Muscle layer of duodenum (tissue), 2 donors: ENCODE measurements around the gene KCNT1.

Source experiments
- H3K27ac ChIP-seq: one replicate; pipeline ENCODE4 v1.7.0; 2013; ENCODE audit warnings: mild to moderate bottlenecking, low read length
- H3K27me3 ChIP-seq: one replicate; pipeline ENCODE4 v1.7.0; 2013; ENCODE audit warnings: low read depth, mild to moderate bottlenecking, control low read depth, low read length
- H3K36me3 ChIP-seq, 2 donors: one replicate each; pipeline ENCODE4 v1.7.0; 2013; ENCODE audit warnings: low read length in 2 of 2, control low read depth in 1 of 2, mild to moderate bottlenecking in 1 of 2; ENCODE audit not compliant: insufficient read depth in 2 of 2, control insufficient read depth in 1 of 2
- H3K4me1 ChIP-seq, 2 donors: one replicate each; pipeline ENCODE4 v1.7.0; 2013; ENCODE audit warnings: low read length in 2 of 2, mild to moderate bottlenecking in 2 of 2, control low read depth in 1 of 2, moderate library complexity in 1 of 2; ENCODE audit not compliant: insufficient read depth in 2 of 2, control insufficient read depth in 1 of 2
- H3K4me3 ChIP-seq, 2 donors: one replicate each; pipeline ENCODE4 v1.7.0; 2013; ENCODE audit warnings: low read length in 2 of 2, low read depth in 1 of 2, mild to moderate bottlenecking in 1 of 2
- H3K9me3 ChIP-seq, 2 donors: one replicate each; pipeline ENCODE4 v1.7.0; 2013; ENCODE audit warnings: low read length in 2 of 2, control low read depth in 1 of 2, mild to moderate bottlenecking in 1 of 2; ENCODE audit not compliant: control insufficient read depth in 1 of 2
- donor health status: healthy.

KCNT1 gene

DNA sequence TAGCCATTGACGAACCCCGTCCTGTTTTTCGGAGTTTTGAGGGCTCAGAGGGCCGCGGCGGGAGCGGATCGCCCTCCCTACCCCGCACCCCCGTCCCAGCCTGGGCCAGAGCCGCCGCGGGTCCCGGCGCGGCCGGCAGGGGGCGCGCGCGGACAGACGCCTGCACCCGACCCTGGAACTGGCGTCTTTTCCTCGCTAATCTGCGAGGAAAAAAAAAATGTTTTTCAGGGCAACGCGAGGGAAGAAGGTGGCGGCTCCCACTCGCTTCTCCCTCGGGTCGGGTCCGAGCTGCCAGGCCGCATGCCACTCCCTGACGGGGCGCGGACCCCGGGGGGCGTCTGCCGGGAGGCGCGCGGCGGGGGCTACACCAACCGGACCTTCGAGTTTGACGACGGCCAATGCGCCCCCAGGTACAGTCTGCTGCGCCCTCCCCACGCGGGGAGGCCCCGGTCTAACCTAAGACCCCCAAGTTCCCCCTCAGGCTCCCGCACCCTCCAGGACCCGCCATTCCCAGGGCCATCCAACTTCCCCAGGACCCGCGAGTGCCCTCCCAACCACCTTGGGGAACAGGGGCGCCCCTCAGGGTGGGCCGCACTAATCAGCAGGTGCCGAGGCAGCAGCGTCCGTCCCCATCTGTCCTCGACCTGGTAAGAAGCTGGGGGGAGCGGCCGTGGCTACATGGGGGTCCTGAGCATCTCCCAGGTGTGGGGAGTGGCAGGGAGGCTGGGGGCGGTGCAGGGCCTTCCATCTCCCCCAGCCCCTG, at the start of gene KCNT1:
TSS of gene KCNT1 (plus strand) at position 227 of the 763 bp plus-strand sequence. CDS start at position 301, 74 bp downstream.
- no peak within 1 kb of the TSS for H3K27ac ChIP-seq
- H3K27me3 ChIP-seq, result peaks cover 5% of the 10 kb centered on the region
- H3K36me3 ChIP-seq, result no peaks in the 10 kb centered on the region
- H3K4me3 ChIP-seq, result peak within 1 kb of the TSS in 1 of 2 donors; percentile 6
- H3K4me1 ChIP-seq, result peaks cover 0 to 10% of the 10 kb centered on the region in 2 donors
- H3K9me3 ChIP-seq, result no peaks in the 10 kb centered on the region

GRCh38 chr9:135655317-135655716, 46.7 kb upstream of the KCNT1 start:
- Histone ChIP-seq H3K27ac (no peak overlapping the region), H3K36me3 (no peaks in the 10 kb centered on the region), H3K4me3 (no peak overlapping the region), H3K9me3 (peaks cover 0 to 3% of the 10 kb centered on the region in 2 donors), H3K27me3 (no peaks in the 10 kb centered on the region), H3K4me1 (no peaks in the 10 kb centered on the region)

- Histone ChIP-seq H3K4me3 (no peak overlapping the region), H3K4me1 (no peaks in the 10 kb centered on the region), H3K36me3 (no peaks in the 10 kb centered on the region), H3K27me3 (no peaks in the 10 kb centered on the region), H3K27ac (no peak overlapping the region), H3K9me3 (no peaks in the 10 kb centered on the region)
These were observed 44.6 kb upstream of the KCNT1 start for GRCh38 chr9:135657416-135657815.

DNA sequence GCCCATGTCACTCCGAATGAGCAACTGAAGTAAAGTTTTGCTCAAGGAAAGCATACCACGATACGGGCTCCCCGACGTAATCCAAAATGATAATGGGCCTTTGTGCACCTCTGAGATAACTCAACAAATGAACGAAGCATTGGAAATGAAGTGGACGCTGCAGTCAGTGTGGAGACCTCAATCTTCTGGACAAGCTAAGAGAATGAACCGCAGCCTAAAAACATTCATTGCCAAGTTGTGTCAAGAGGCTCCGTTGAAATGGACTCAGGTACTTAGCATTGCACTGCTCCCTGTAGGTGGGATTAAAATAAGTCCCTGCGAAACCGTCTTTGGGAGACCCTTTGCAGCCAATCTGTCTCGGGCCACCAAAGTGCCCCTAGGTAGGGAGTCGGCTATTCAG, 42.7 kb upstream of the KCNT1 start:
- H3K9me3 ChIP-seq, result no peaks in the 10 kb centered on the region
- H3K4me3 ChIP-seq, result no peak overlapping the region
- H3K4me1 ChIP-seq, result no peaks in the 10 kb centered on the region
- no peaks in the 10 kb centered on the region for H3K36me3 ChIP-seq
- H3K27me3 ChIP-seq, result no peaks in the 10 kb centered on the region
- H3K27ac ChIP-seq, result no peak overlapping the region

DNA sequence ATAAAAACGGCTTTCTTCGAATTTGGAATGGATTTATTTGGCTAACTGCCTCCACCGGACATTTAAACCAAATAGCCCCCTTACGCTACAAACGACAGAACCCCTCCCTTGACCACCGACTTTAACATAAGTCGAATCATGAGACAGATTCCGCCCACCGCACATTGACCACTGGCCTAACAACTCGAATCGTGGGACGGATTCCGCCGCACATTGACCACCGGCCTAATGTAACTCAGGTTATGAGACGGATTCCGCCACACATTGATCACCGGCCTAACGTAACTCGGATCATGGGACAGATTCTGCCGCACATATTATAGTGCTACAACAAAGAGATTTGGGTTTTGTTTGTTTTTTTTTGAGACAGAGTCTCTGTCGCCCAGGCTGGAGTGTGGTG, 41.6 kb upstream of the KCNT1 start:
- no peak overlapping the region for H3K27ac ChIP-seq
- H3K27me3 ChIP-seq, result no peaks in the 10 kb centered on the region
- no peaks in the 10 kb centered on the region for H3K4me1 ChIP-seq
- no peaks in the 10 kb centered on the region for H3K9me3 ChIP-seq
- H3K36me3 ChIP-seq, result no peaks in the 10 kb centered on the region
- H3K4me3 ChIP-seq, result no peak overlapping the region

GRCh38 chr9:135661816-135662560, 40.0 kb upstream of the KCNT1 start:
- no peaks in the 10 kb centered on the region for H3K9me3 ChIP-seq
- H3K4me3 ChIP-seq, result no peak overlapping the region
- no peaks in the 10 kb centered on the region for H3K36me3 ChIP-seq
- no peak overlapping the region for H3K27ac ChIP-seq
- no peaks in the 10 kb centered on the region for H3K27me3 ChIP-seq
- H3K4me1 ChIP-seq, result no peaks in the 10 kb centered on the region

DNA sequence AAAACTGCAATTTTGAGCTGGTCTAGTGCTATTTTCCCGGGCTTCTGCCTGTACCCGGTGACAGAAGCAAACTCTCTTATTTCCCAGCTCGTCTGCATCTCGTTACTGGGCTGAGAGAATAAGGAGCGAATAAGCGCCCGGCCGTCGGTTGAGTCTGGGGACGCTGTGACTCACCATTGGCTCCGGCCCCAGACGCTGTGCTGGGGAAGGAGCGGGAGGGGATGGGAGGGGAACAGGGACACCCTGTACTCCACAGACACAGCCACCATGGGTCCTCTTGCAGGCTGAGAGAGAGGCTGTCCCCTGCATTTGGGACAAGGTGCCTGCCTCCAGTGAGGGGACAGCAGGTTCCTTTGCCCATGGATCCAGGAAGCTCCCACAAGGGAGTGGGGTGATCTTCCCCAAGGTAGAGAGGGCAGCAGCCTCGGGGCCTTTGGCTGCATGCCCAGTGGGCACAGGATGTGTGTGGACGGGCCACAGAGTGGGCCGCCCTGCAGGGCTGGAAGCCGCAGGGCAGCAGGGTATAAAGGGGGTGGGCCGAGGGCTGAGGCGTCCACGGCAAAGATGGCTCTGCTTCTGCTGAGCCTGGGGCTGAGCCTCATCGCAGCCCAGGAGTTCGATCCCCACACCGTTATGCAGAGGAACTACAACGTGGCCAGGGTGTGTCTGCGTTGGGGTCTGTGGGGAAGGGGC, 39.1 kb upstream of the KCNT1 start, which contains the start of gene LCN9:
TSS of gene LCN9 (plus strand) at position 552 of the 693 bp plus-strand sequence. CDS start at position 565, 13 bp downstream.
- H3K27ac ChIP-seq, result no peak within 1 kb of the TSS
- H3K9me3 ChIP-seq, result no peaks in the 10 kb centered on the region
- no peaks in the 10 kb centered on the region for H3K36me3 ChIP-seq
- H3K4me1 ChIP-seq, result no peaks in the 10 kb centered on the region
- no peak within 1 kb of the TSS for H3K4me3 ChIP-seq
- no peaks in the 10 kb centered on the region for H3K27me3 ChIP-seq

DNA sequence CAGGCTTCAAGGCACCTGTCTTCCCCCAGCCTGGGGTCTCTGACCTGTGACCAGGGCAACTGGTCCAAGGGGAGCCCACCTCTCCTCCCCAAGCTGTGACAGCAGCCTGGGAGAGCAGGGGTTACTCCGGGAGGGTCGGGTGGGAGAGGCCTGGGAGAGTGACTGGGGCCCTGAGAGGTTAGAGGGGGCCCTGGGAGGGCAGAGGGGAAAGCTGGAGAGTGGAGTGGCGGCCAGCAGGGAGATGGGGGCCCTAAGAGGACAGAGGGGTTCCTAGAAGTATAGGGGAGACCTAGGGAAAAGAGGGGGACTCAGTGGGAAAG, 38.6 kb upstream of the KCNT1 start:
- no peak overlapping the region for H3K4me3 ChIP-seq
- no peaks in the 10 kb centered on the region for H3K36me3 ChIP-seq
- no peaks in the 10 kb centered on the region for H3K4me1 ChIP-seq
- no peak overlapping the region for H3K27ac ChIP-seq
- H3K9me3 ChIP-seq, result no peaks in the 10 kb centered on the region
- no peaks in the 10 kb centered on the region for H3K27me3 ChIP-seq

GRCh38 chr9:135663857-135664256, 38.1 kb upstream of the KCNT1 start:
- Histone ChIP-seq H3K4me3 (no peak overlapping the region), H3K27ac (no peak overlapping the region), H3K36me3 (no peaks in the 10 kb centered on the region), H3K27me3 (no peaks in the 10 kb centered on the region), H3K4me1 (no peaks in the 10 kb centered on the region), H3K9me3 (no peaks in the 10 kb centered on the region)

GRCh38 chr9:135664266-135664665, 37.7 kb upstream of the KCNT1 start:
- H3K27ac ChIP-seq, result no peak overlapping the region
- no peaks in the 10 kb centered on the region for H3K9me3 ChIP-seq
- H3K4me1 ChIP-seq, result no peaks in the 10 kb centered on the region
- H3K4me3 ChIP-seq, result no peak overlapping the region
- no peaks in the 10 kb centered on the region for H3K27me3 ChIP-seq
- H3K36me3 ChIP-seq, result no peaks in the 10 kb centered on the region
